ENCODE measurements around the gene MANBA. TPM values are rescaled to one million over a fixed set of nuclear protein-coding genes. Genes with fewer than 3 reads are reported as not detected.
A peak's percentile ranks its signal among the peaks of the same experiment; 100 is the strongest.

The MANBA gene
- total and polyA plus RNA-seq, 2 of the 4 experiments (the other 2 are of a cell fraction), result 11.5 to 17.2 TPM

- Histone ChIP-seq H3K18ac (ENCODE audit: low read depth, low read length) (no peak overlapping the region), H3K4me3 (ENCODE audit: insufficient read depth, low read depth, low read length) (no peak overlapping the region), H3K27ac (ENCODE audit: insufficient read depth, low read length) (no peak overlapping the region), H3K14ac (replicated peaks; ENCODE audit: low read depth, low read length) (no peak overlapping the region), H2AK5ac (ENCODE audit: low read depth, low read length) (no peak overlapping the region), H2AFZ (replicated peaks; ENCODE audit: low read length, poor library complexity) (no peak overlapping the region), H2BK15ac (ENCODE audit: low read depth, low read length) (no peak overlapping the region), H2BK20ac (ENCODE audit: low read depth, low read length) (no peak overlapping the region), H3K27me3 (ENCODE audit: control insufficient read depth, insufficient read depth, low read length) (no peaks in the 10 kb centered on the region), H3K23ac (ENCODE audit: low read depth, low read length) (no peak overlapping the region), H4K91ac (ENCODE audit: insufficient read depth, low read depth, low read length) (no peak overlapping the region), H3K4ac (ENCODE audit: low read depth, low read length) (peak overlapping the region; percentile 28; the same call in 1 of the 2 replicates), H3K79me1 (ENCODE audit: low read depth in 1 of 2, low read length in 2 of 2) (peaks cover 26 to 58% of the 10 kb centered on the region in 2 experiments), H2BK5ac (ENCODE audit: low read depth, low read length, poor library complexity, severe bottlenecking) (peak overlapping the region; percentile 13), H4K20me1 (ENCODE audit: insufficient read depth, low read length) (peaks cover 11% of the 10 kb centered on the region), H3K9ac (ENCODE audit: low read depth, low read length) (no peak overlapping the region), H3K4me2 (ENCODE audit: low read depth, low read length) (no peak overlapping the region), H3K9me1 (ENCODE audit: insufficient read depth, low read length) (peaks cover 13% of the 10 kb centered on the region), H2BK120ac (ENCODE audit: low read depth, low read length) (no peak overlapping the region), H3K56ac (ENCODE audit: extremely low read depth, insufficient read depth, low read length) (no peak overlapping the region), H3K36me3 (ENCODE audit: control insufficient read depth, insufficient read depth, low read length) (no peaks in the 10 kb centered on the region), H3K9me3 (ENCODE audit: control insufficient read depth, insufficient read depth, low read length) (no peaks in the 10 kb centered on the region), H3K4me1 (ENCODE audit: control insufficient read depth, insufficient read depth, low read length) (peaks cover 14% of the 10 kb centered on the region), H4K5ac (ENCODE audit: low read depth, low read length) (no peak overlapping the region), H4K8ac (ENCODE audit: low read depth in 2 of 2, low read length in 2 of 2) (no peak overlapping the region), H2AK9ac (replicated peaks; ENCODE audit: low read depth, low read length, poor library complexity) (no peak overlapping the region)
- ATAC-seq (ENCODE audit: low read depth) (no peak), DNase-seq (no peak)
- ChIA-PET CTCF (interaction anchor here (2.0 kb wide), 1 partner anchor 20 kb away, joined by 6 read pairs; no protein-coding TSS in a partner anchor), POLR2A (ENCODE audit: unreplicated experiment) (no interaction called here)
- in situ Hi-C loops (cut with MboI; ENCODE audit: low sequenced_read_pairs), result no loop called here
- no peak for TF ChIP-seq SMC3 (IDR thresholded peaks at IDR 0.05; ENCODE audit: low read depth, low read length)
- no peak for TF ChIP-seq CTCF (conservative IDR thresholded peaks at IDR 0.05; ENCODE audit: low read depth, low read length)
- TF ChIP-seq POLR2A (IDR thresholded peaks at IDR 0.05; ENCODE audit: low read depth, low read length), result no peak
- TF ChIP-seq RFX5 (IDR thresholded peaks at IDR 0.05; ENCODE audit: low read depth, low read length), result no peak
- TF ChIP-seq CHD1 (IDR thresholded peaks at IDR 0.05; ENCODE audit: low read depth, low read length), result no peak
- TF ChIP-seq NFE2L2 (IDR thresholded peaks at IDR 0.05; ENCODE audit: low read depth, low read length), result no peak
- no peak for TF ChIP-seq MXI1 (IDR thresholded peaks at IDR 0.05; ENCODE audit: borderline replicate concordance, low read depth, low read length)
- no peak for TF ChIP-seq USF2 (IDR thresholded peaks at IDR 0.05; ENCODE audit: low read depth, low read length)
- TF ChIP-seq FOS (IDR thresholded peaks at IDR 0.05; ENCODE audit: low read depth, low read length), result no peak
- TF ChIP-seq CEBPB (IDR thresholded peaks at IDR 0.05; ENCODE audit: low read depth, low read length), result no peak
- TF ChIP-seq BHLHE40 (IDR thresholded peaks at IDR 0.05; ENCODE audit: low read depth, low read length), result no peak
- no peak for TF ChIP-seq MAFK (IDR thresholded peaks at IDR 0.05; ENCODE audit: low read depth, low read length)
- no peak for TF ChIP-seq RCOR1 (IDR thresholded peaks at IDR 0.05; ENCODE audit: insufficient replicate concordance, low read length)
- TF ChIP-seq MAZ (IDR thresholded peaks at IDR 0.05; ENCODE audit: borderline replicate concordance, low read depth, low read length), result no peak
- no peak for TF ChIP-seq ELK1 (IDR thresholded peaks at IDR 0.05; ENCODE audit: borderline replicate concordance, low read depth, low read length)
- no peak for TF ChIP-seq RAD21 (IDR thresholded peaks at IDR 0.05; ENCODE audit: low read length)
- intact Hi-C loops (cut with micrococcal nuclease), result no loop called here
- dilution Hi-C loops (cut with HindIII; ENCODE audit: low sequenced_read_pairs, unreplicated experiment), result no loop called here
- no TSS peak for BruUV-seq (replicated peaks)
- WGBS, 2 experiments (ENCODE audit: extremely low coverage in 2 of 2, insufficient read length in 1 of 2), result no CpG with 5 or more reads among the region's 1 CpG
Measured at GRCh38 chr4:102735582-102735981, 25.2 kb downstream of the MANBA start.
